ENCODE measurements around the gene TMEM145.

DNA sequence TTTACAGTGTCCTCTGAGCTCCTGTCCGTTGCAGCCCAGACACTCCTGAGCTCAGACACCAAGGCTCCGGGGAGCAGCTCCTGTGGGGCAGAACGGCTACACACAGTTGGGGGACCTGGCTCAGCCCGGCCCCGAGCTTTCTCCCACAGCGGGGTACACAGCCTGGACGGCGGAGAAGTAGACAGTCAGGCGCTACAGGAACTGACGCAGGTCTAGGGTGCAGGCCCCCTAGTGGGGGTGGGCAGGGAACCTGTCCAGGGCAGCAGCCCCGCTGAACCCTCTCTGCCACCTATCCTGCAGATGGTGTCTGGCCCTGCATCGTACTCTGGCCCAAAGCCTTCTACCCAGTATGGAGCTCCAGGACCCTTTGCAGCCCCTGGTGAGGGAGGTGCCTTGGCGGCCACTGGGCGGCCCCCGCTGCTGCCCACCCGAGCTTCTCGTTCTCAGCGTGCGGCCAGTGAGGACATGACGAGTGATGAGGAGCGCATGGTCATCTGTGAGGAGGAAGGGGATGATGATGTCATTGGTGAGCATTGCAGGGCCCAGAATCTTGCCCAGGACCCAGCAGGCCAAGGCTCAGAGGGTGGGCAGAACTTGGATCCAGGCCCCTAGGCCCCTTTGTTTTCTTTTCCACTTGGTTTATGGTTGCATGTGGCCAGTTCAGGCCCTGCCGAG is 24.1 kb upstream of the TMEM145 start:
- TF ChIP-seq, protein P1, sequence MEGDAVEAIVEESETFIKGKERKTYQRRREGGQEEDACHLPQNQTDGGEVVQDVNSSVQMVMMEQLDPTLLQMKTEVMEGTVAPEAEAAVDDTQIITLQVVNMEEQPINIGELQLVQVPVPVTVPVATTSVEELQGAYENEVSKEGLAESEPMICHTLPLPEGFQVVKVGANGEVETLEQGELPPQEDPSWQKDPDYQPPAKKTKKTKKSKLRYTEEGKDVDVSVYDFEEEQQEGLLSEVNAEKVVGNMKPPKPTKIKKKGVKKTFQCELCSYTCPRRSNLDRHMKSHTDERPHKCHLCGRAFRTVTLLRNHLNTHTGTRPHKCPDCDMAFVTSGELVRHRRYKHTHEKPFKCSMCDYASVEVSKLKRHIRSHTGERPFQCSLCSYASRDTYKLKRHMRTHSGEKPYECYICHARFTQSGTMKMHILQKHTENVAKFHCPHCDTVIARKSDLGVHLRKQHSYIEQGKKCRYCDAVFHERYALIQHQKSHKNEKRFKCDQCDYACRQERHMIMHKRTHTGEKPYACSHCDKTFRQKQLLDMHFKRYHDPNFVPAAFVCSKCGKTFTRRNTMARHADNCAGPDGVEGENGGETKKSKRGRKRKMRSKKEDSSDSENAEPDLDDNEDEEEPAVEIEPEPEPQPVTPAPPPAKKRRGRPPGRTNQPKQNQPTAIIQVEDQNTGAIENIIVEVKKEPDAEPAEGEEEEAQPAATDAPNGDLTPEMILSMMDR (IDR thresholded peaks at IDR 0.05; ENCODE audit: insufficient read depth, low read depth, low read length), result no peak
- TF ChIP-seq EZH2 (IDR thresholded peaks at IDR 0.05; ENCODE audit: insufficient read depth, low read length), result no peak
